Measurements from ENCODE around the gene B4GALT3.

The B4GALT3 gene

GRCh38 chr1:161159913-161160243 lies 17.4 kb downstream of the B4GALT3 start:
- DNase-seq = no peak

DNA sequence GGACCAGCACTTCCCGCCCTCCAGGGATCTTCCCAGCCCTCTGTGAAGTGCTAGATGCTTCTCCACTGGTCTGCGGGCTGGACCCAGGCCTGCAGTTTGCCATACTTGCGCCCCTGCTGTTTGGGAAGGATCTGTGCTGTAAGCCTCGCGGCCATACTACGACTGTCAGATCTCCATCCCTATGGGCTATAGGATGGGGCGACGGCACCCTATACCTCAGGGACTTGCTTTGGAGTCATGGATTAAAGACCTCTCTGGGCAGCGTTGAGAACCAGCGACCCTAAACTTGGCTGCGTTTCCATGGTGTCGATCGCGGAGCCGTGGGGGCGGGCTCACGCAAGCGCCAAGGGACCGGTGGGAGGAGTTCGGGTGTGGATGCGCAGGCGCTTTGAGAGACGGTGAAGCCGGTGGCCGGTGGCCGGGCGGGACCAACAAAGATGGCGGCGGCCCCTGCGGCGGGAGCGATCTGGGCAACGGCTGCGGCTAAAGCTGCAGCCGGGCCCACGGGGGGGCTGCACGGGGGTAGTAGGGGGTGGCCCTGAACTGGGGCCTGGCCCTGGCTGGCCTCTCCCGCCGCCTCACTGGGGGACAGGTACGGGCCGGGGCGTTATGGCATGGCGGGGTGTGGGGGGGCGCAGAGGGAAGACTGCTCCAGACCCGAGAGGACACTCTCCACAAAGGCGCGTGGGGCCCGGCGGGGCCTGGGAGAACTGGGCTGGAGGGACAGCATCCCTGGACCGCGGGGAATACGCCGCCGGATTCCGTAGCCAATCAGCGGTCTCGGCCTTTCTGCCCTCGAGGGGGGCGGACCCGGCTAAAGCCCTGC lies 18.0 kb downstream of the B4GALT3 start, which contains the start of gene USP21:
Gene USP21 (plus strand): TSS at position 414 of the 826 bp plus-strand sequence. CDS start 1,141 bp downstream, outside the sequence.
- peak; percentile 93 to 94 for DNase-seq

GRCh38 chr1:161158316-161159010 lies 18.8 kb downstream of the B4GALT3 start:
- DNase-seq = no peak

GRCh38 chr1:161157867-161158266 lies 19.4 kb downstream of the B4GALT3 start:
- DNase-seq = no peak

- DNase-seq = peak; percentile 77 to 81
Measured at GRCh38 chr1:161153682-161154337, 23.5 kb downstream of the B4GALT3 start, which contains the start of gene UFC1. Gene UFC1, plus strand, starts transcription at chr1:161153978. Its CDS starts 20 bp downstream, at chr1:161153998.

DNA sequence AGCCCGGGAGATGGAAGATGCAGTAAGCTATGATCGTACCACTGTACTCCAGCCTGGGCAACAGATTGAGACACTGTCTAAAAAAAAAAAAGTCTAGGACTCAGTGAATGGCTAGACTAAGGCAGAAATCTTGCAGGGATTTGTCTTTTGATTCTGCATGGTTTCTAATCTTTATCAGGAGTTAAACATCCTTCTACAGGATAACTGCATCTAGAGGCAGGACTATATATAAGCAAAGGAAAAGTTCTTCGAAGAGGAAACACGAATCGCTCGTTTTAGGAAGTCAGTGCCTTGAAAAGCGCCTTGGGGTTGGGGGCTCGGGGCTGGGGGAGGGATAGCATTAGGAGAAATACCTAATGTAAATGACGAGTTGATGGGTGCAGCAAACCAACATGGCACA lies 24.1 kb downstream of the B4GALT3 start:
- no peak for DNase-seq

GRCh38 chr1:161145832-161146231 lies 31.5 kb downstream of the B4GALT3 start:
- no peak for DNase-seq

DNA sequence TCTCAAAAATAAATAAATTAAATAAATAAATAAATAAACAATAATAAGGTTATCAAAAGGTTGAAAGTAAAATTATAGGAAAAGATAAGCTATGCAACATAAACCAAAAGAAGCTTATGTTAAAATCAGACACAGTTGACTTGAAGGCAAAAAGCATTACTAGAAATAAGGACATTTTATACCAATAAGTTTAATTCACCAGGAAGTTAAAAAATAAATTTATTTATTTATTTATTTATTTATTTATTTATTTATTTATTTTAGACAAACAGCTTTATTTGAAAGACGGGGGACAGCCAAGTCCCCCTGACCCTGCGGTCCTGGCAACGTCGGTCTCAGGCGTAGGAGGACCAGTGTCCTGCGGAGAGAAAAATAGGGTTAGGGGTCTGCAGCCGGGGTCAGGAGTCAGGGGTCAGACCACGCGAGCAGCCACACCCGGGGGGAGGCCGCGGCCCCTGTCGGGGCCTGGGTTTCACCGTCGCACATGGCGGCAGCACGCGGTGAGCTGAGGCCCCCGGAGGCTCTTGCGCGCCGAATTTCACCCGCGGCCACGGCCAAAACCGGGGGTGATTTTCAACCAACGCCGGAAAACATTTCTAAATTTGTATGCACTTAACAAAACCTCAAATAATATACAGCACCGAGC lies 36.4 kb downstream of the B4GALT3 start:
- DNase-seq = no peak

DNA sequence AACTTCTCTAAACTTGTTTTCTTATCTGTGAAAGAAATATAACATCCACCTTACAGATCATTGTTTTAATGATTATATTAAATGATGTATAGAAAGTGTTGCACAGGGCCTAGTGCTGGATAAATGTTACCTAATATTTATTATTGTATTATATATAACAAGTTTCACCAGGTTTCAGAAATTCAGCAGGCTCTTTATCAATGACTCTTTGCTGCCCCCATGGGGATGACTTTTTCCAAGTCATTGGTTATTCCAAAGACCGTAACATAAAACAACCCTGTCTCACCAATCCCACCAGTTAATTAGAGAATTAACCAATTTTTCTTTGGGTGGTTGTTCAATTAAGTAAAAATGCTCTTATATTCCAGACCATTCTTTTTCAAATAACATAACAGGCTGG lies 37.5 kb downstream of the B4GALT3 start:
- peak in 1 of 2 donors; percentile 60 for DNase-seq

DNA sequence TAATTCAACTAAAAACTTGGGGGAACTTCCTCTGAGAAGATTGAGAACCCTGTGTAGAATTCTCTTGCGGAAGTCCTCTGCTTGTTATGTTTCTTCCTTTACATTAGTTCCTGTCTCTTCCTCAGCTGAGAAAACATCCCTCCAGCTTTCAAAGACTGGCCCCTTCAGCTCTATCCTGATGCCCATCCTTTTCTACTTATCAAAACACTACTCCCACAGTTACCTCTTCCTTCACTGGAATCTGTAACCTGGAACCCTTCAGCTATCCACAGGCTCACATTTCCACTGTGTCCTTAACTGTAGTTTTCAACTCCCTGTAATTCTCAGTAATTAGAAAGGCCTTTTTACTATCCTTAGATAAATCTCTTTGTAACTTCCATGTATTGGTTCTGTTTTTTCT lies 38.9 kb downstream of the B4GALT3 start:
- DNase-seq = no peak

DNA sequence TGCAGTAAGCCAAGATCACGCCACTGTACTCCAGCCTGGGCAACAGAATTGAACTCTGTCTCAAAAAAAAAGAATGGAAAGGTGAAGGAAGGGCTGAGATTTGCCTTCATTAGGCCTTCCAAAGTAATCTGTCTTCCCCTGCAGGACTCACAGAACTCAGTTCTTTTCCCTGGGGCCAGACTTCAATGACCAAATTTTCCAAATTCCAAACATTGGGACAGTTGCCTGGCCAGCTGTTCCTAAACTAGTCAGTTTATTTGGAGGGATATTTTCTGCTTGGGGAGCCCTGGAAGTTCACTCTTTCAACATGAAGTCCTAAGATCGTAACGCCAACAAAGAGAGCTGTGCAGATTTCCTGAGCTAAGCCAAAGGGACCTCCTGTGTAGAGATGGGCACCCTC lies 39.4 kb downstream of the B4GALT3 start:
- no peak for DNase-seq

DNA sequence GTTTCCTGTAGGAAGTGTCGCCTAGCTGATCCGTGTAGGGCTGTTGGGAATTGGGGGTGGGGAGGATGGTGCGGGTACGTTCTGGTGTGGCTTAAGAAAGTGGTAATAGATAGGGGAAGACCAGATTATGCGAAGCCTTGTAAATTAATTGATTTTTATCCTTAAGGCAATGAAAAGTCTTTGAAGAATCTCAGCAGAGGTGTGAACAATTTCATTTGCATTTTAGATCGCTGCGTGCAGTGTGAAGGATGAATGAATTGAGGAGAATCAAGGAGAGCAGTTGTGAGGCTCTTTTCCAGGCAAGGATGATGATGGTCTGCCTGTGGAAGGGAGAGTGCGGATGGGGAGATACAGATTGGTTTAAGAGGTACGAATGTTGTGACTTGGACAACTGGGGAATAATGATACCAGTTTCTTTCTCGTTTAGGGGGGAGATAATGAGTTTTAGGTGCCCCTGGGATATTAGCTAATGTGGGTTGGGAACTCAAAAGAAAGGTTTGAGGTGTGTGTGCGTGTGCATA lies 44.0 kb downstream of the B4GALT3 start:
- no peak for DNase-seq

DNA sequence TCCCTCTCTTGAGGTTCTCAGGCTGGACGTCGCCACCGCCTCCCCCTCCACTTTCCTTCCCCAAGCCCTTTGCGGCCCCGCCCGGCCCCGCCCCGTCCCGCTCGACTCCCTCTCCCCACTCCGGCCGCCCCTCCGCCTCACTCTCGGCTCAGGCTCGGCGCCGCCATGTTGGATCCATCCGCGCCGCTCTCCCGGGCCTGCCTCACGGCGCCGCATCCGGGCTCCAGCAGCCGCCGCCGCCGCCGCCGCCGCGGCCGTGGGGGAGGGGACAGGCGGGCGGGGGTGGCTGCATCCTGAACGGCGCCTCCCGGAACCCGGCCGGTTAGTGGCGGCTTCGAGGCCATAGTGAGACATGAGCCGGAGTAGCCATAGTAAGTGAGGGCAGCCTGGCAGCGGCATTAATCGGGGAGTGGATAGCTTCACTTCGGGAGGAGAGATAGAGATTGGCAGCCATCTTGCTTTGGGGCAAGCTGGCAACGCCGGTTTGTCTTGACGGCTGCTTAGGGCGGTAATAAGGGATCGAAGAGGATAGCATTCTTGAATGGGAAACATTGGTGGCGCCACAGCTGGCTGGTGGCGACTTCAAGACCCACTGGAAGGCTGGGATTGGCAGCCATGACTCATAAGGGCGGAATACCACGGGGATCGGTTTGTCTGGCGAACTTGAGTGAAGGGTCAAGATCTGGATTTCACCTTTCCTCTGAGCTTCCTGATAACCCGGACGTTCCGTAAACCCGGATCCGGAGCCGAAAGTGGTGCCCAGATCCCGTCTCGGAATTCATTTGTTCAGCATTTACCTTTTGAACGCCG lies 44.7 kb downstream of the B4GALT3 start, which contains the start of gene DEDD:
Gene DEDD (minus strand): TSS at position 258 of the 810 bp plus-strand sequence. CDS start 8,205 bp downstream, outside the sequence.
- peak; percentile 88 to 90 for DNase-seq

- no peak for DNase-seq
Measured at GRCh38 chr1:161131523-161132409, 45.5 kb downstream of the B4GALT3 start.

DNA sequence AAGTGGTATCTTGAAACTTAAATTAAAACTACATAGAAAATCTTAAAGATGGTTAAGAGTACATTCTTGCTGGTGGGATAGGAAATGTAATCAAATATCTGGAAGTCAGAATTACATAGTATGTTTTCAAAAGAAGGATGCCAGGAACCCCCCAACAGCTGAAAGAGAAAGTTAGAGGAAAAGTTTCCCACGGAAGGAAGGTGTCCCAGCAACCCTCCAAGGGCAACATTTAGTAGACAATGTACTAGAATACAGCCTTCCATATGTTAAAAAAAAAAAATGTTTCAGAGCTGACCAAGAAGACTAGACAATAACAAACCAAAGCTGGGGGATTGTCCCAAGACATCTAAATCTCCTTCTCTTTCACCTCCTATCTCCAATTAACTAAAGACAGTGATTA lies 47.0 kb downstream of the B4GALT3 start:
- DNase-seq = no peak

DNA sequence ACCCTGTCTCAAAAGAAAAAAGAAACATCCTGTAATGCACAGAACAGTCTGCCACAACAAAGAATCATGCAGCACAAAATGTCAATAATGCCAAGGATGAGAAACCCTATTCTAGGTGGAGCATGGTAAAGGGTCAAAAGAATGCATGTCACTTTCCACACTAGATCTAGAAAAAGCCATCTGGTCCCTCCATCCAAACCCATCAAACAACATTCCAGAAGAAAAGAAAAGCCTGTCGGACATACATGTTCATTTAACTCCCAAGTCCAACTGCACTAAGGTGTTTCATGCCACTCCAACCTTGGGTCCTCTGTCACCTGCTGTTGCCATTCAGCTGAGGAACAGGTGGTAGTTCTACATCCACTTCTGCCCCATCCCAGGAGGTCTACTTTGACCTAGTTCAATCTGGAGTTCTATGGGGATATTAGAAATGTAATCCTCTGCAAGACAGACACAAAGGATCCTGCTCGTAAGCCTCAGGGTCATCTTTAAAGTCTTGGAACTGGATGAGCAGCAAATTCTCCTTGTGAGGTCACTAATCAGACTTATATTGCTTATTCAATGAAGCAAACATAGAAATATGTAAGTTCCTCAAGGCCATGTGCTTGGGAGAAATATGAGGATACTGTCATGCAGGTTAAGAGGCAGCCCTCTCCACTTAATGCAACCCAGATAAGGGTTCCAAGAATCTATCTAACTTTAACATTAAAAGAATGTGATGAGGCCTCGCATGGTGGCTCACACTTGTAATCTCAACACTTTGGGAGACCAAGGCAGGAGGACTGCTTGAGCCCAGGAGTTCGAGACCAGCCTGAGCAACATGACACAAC lies 48.5 kb downstream of the B4GALT3 start:
- no peak for DNase-seq

DNA sequence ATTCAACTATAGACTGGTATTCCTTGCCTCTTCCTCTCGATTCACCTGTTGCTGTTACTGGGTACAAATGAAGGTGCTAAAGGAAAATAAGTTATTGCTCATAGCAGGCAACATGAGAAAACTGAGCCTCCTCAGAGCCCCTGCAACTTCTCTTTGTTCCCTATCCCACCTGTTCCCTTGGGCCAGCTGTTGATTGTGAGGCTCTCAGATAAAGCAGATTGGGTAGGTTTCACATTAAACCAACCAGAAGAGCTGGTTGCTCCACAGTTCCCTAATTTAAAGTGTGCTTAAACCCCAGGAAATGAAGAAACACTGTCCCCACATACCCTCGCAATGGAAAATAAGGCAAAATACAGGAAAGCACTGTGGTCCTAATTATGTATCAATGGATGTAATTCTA lies 49.7 kb downstream of the B4GALT3 start:
- DNase-seq = no peak

DNA sequence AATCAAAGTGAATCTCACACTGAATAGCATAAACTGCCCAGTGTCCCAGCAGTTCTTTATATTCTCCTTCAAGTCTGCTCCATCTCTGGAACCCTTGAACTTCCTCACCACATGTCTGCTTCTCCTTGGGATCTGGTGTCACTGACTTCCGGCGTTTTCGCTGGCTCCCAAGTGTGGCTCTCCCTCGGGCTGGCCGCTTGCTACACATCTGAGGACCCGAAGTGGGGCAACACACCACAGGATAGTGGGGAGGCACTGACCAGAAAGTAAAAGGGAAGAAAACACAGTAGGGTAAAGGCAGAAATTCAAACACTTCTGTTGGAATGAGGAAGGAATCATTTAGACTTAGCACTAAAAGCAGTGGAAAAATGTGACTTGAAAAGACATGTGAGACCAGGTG lies 54.3 kb downstream of the B4GALT3 start:
- DNase-seq = no peak

- DNase-seq = no peak
Measured at GRCh38 chr1:161121834-161122233, 55.5 kb downstream of the B4GALT3 start.
